ENCODE measurements around the gene ANKRD23.

ANKRD23 gene

GRCh38 chr2:96877631-96878092 lies 33.8 kb upstream of the ANKRD23 start:
- CTCF ChIA-PET = interaction anchor here (0.6 to 0.7 kb wide), 3 partner anchors 11 to 1801 kb away, joined by 3 to 7 read pairs (median 5); no protein-coding TSS in a partner anchor
- TF ChIP-seq CTCF (conservative IDR thresholded peaks at IDR 0.05; ENCODE audit: low read depth) = no peak
- H3K27ac ChIP-seq = no peak overlapping the region
- DNase-seq (ENCODE audit: low spot score) = no peak
- POLR2A ChIA-PET (ENCODE audit: low non-redundant PET) = interaction anchor here (0.7 kb wide), 1 partner anchor 113 kb away, joined by 4 read pairs; no protein-coding TSS in a partner anchor

GRCh38 chr2:96877042-96877451 lies 33.2 kb upstream of the ANKRD23 start:
- ChIA-PET CTCF (interaction anchor here (0.6 to 0.7 kb wide), 3 partner anchors 11 to 1801 kb away, joined by 3 to 7 read pairs (median 5); no protein-coding TSS in a partner anchor), POLR2A (ENCODE audit: low non-redundant PET) (interaction anchor here (0.7 kb wide), 1 partner anchor 113 kb away, joined by 4 read pairs; no protein-coding TSS in a partner anchor)
- no peak overlapping the region for H3K27ac ChIP-seq
- no peak for DNase-seq (ENCODE audit: low spot score)
- no peak for TF ChIP-seq CTCF (conservative IDR thresholded peaks at IDR 0.05; ENCODE audit: low read depth)

- CTCF ChIA-PET = no interaction called here
- no peak for DNase-seq (ENCODE audit: low spot score)
Observed at GRCh38 chr2:96876269-96877041, 32.6 kb upstream of the ANKRD23 start.

GRCh38 chr2:96875498-96876268 lies 31.9 kb upstream of the ANKRD23 start:
- no peak overlapping the region for H3K27ac ChIP-seq
- no peak for DNase-seq (ENCODE audit: low spot score)
- POLR2A ChIA-PET (ENCODE audit: low non-redundant PET) = no interaction called here
- CTCF ChIA-PET = no interaction called here
- TF ChIP-seq CTCF (conservative IDR thresholded peaks at IDR 0.05; ENCODE audit: low read depth) = no peak

More at GRCh38 chr2:96876269-96877041, 32.6 kb upstream of the ANKRD23 start:
- H3K27ac ChIP-seq = no peak overlapping the region
- TF ChIP-seq CTCF (conservative IDR thresholded peaks at IDR 0.05; ENCODE audit: low read depth) = no peak
- POLR2A ChIA-PET (ENCODE audit: low non-redundant PET) = no interaction called here

- ChIA-PET POLR2A (ENCODE audit: low non-redundant PET) (no interaction called here), CTCF (interaction anchor here (1.6 kb wide), 1 partner anchor 77 kb away, joined by 7 read pairs; no protein-coding TSS in a partner anchor)
- no peak for TF ChIP-seq CTCF (conservative IDR thresholded peaks at IDR 0.05; ENCODE audit: low read depth)
- DNase-seq (ENCODE audit: low spot score) = no peak
- no peak overlapping the region for H3K27ac ChIP-seq
Observed at GRCh38 chr2:96874198-96874831, 30.5 kb upstream of the ANKRD23 start.

- no peak for TF ChIP-seq CTCF (conservative IDR thresholded peaks at IDR 0.05; ENCODE audit: low read depth)
- CTCF ChIA-PET = interaction anchor here (1.6 kb wide), 1 partner anchor 78 kb away, joined by 7 read pairs; no protein-coding TSS in a partner anchor
- DNase-seq (ENCODE audit: low spot score) = no peak
- POLR2A ChIA-PET (ENCODE audit: low non-redundant PET) = no interaction called here
- H3K27ac ChIP-seq = no peak overlapping the region
Observed at GRCh38 chr2:96873651-96874096, 29.9 kb upstream of the ANKRD23 start.
